AG09309 (cell line): Measurements from ENCODE around the gene RNF212.

Experiments
- DNase-seq: peaks from one replicate; pipeline ENCODE4 v3.0.0-alpha.2; 2010; ENCODE audit warnings: low read depth
- H3K4me3 ChIP-seq: 2 replicates; pipeline ENCODE4 v1.5.1; 2011; ENCODE audit warnings: mild to moderate bottlenecking, low read depth, low read length, moderate library complexity; ENCODE audit not compliant: control insufficient read depth
- CTCF ChIP-seq: IDR thresholded peaks from 2 replicates; pipeline ENCODE4 v1.5.1; 2011; ENCODE audit warnings: mild to moderate bottlenecking, low read depth, low read length, inconsistent platforms; ENCODE audit not compliant: insufficient read depth, control insufficient read depth; ENCODE audit errors: missing control alignments

RNF212 gene

GRCh38 chr4:1041936-1042330 lies 71.4 kb downstream of the RNF212 start:
- H3K4me3 ChIP-seq: no peak overlapping the region
- no peak for DNase-seq
- TF ChIP-seq CTCF: no peak

DNA sequence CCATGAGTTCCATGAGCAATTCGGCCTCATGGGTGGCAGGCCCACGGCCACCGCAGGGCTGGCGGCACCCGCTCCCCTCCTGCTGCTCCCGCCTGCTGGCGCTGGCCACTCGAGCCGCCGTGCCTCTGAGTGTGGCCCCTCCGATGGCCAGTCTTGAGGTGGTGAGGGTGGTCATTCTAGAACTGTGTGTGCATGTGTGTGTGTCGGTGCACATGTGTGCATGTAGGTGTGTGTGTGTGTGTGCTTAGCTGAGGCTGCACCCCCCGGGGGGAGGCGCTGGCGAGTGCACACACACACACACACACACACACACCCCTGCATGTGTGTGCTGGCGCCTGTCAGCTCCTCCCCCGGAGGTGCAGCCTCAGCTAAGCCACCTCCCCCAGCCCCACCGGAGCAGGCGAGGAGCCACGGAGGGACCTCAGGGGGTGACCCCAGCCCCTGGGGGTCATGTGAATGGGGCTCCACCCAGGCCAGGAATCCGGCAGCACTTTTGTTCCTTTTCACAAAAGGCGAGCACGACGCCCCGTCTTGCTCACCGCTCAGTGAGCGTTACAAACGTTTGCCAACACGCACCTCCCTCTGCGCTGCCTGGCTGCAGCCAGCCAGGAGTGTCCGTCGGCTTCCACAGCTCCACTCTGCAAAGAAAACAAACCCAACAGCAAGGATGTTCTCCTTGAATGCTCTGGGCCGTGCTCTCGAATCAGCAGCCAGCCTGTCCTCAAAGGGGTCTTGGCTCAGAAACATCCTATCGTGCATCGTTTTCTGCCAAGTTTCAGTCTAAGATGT lies 72.0 kb downstream of the RNF212 start:
- no peak for TF ChIP-seq CTCF
- peak overlapping the region; percentile 15 for H3K4me3 ChIP-seq
- no peak for DNase-seq

DNA sequence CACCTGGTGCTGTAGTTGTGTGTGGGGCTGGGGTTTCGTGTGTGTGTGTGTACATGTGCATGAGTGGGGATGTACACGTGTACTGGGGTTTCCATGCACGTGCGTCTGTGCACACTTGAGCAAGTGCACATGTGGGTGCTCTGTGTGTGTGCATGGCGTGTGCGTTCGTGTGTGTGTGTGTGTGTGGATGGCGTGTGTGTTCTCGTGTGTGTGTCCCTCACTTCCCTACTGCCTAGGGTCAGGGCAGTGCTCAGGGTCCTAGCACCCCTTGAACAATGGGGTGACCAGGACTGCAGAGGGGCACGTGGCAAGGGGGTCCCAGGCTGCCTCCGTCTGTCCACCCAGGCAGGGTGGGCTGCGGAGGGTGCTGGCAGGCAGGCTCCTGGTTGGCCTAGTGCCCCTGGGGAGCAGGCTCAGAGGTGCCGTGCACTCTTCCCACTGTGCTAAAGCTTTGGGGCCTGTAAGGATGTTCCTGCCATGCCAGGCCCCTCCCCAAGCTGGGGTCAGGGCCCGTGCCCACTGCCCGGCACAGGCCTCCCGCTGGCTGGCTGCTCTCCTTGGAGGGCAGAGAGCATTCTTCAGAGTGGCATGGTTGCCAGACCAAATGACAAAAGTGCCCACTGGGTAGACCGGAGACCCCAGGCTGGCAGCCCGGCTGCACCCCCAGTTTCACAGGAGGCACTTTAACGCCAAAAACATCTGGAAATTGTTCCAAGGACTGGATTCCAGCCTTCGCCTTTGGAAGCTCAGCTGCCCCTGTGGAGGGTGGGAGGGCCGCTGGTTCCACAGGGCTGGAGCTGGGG lies 72.8 kb downstream of the RNF212 start:
- H3K4me3 ChIP-seq: no peak overlapping the region
- TF ChIP-seq CTCF: no peak
- no peak for DNase-seq

GRCh38 chr4:1039493-1040343 lies 73.6 kb downstream of the RNF212 start:
- DNase-seq: no peak
- no peak for TF ChIP-seq CTCF
- H3K4me3 ChIP-seq: no peak overlapping the region

GRCh38 chr4:1038948-1039492 lies 74.3 kb downstream of the RNF212 start:
- no peak for TF ChIP-seq CTCF
- H3K4me3 ChIP-seq: no peak overlapping the region
- no peak for DNase-seq
